Activated T-cell treated with anti-CD3 and anti-CD28 coated beads, Interleukin-2, amount 50 U/mL, for 24 hours (primary cell): Measurements from ENCODE around the gene ARL4A.
"Not testable (repeated sequence)": the region's sequence is repeated elsewhere in the genome, so short reads cannot be mapped to it uniquely, and the experiment has no call there.

Source experiments
- DNase-seq: peaks from one replicate; pipeline ENCODE4 v3.0.0-alpha.2; 2020
- H3K27ac Mint-ChIP-seq: 2 replicates; pipeline ENCODE4 v1.8.0; 2020; ENCODE audit warnings: mild to moderate bottlenecking, mixed read lengths
- H3K27me3 Mint-ChIP-seq: 2 replicates; pipeline ENCODE4 v1.8.0; 2020; ENCODE audit warnings: mixed read lengths
- H3K36me3 Mint-ChIP-seq: 2 replicates; pipeline ENCODE4 v1.8.0; 2020; ENCODE audit warnings: low read depth, mixed read lengths
- H3K4me1 Mint-ChIP-seq: 2 replicates; pipeline ENCODE4 v1.8.0; 2020; ENCODE audit warnings: low read depth, mixed read lengths
- H3K4me3 Mint-ChIP-seq: 2 replicates; pipeline ENCODE4 v1.8.0; 2020; ENCODE audit warnings: mild to moderate bottlenecking, moderate library complexity, mixed read lengths
- H3K9me3 Mint-ChIP-seq: 2 replicates; pipeline ENCODE4 v1.8.0; 2020; ENCODE audit warnings: mixed read lengths

The ARL4A gene

DNA sequence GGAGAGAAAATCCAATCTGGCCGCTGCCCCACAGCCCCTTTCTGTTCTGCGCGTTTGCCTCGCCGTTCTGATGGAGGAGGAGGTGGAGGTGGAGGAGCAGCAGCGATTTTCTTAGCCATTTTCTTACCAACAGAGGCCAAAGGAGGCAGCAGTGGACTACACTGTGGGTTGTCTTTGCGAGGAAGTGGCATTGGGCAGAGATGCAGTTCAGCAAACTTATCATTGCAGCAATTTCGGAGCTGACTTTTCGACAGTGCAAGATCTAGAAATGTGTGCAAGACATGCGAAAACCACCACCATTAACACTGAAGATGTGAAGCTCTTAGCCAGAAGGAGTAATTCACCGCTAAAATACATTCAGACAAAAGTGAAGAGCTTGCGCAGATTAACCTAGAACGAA, 1.9 kb upstream of the ARL4A start:
- Mint-ChIP-seq H3K36me3 (peaks cover 21% of the 10 kb centered on the region), H3K27ac (peak overlapping the region; percentile 31), H3K4me3 (peak overlapping the region; percentile 22), H3K4me1 (peaks cover 30% of the 10 kb centered on the region), H3K9me3 (no peaks in the 10 kb centered on the region), H3K27me3 (no peaks in the 10 kb centered on the region)
- peak; percentile 32 for DNase-seq

DNA sequence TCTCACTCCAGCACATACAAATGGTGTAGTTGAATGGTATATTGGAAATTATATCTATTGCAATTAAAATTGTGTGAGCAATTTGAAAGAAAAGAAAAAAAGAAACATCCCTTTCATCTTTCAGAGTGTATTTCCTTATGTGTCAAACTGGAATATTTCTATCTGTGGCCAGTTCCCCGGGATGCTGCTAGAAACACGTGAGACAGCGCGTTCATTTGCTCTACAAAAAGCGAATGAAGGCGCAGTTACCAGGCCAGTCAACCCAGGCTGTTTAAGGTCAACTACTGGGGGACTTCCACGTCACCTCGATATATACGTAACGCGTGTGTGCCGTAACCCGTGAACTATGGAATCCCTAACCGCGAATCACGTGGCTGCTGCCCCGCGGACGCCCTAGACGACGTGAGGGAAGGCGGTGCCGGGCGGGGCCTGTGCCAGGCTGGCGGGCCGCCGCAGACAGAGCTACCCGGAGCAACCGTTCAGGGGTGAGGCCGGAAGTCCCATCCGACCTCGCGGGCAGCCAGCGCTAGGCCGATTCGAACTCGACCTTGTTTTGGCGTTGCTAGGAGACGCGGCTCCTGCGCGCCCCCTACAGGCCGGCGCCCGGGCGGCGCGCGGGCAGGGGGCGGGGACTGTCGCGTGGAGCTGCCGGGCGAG, 1.1 kb upstream of the ARL4A start:
- H3K27ac Mint-ChIP-seq = peak overlapping the region; percentile 98
- peaks cover 21% of the 10 kb centered on the region for H3K36me3 Mint-ChIP-seq
- peak; percentile 99 for DNase-seq
- no peaks in the 10 kb centered on the region for H3K27me3 Mint-ChIP-seq
- H3K9me3 Mint-ChIP-seq = no peaks in the 10 kb centered on the region
- H3K4me1 Mint-ChIP-seq = peaks cover 30% of the 10 kb centered on the region
- H3K4me3 Mint-ChIP-seq = peak overlapping the region; percentile 87

DNA sequence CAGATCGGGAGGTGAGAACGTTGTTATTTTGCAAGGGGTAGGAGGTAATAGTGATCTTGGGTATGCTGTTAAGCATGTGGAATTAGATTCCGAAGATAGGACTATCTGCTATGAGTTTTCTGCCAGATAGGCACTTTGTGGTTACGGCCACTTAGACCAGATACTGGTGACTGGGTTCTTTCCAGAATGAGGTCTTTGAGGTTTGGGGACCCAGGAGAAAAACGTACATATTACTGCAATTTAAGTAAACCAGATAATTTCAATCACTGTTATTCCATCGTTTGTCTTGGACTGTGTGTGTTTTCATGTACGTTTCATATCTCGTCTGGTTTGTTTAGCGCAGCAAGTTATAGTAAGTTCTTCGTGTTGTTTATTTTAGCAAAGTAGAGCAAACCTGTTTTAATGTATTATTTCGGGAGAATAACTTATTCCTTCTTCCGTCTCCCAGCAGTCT, 312 bp downstream of the ARL4A start:
- peaks cover 21% of the 10 kb centered on the region for H3K36me3 Mint-ChIP-seq
- H3K4me3 Mint-ChIP-seq = peak overlapping the region; percentile 87
- H3K4me1 Mint-ChIP-seq = peaks cover 36% of the 10 kb centered on the region
- peak overlapping the region; percentile 98 for H3K27ac Mint-ChIP-seq
- no peaks in the 10 kb centered on the region for H3K27me3 Mint-ChIP-seq
- no peaks in the 10 kb centered on the region for H3K9me3 Mint-ChIP-seq
- DNase-seq = no peak

DNA sequence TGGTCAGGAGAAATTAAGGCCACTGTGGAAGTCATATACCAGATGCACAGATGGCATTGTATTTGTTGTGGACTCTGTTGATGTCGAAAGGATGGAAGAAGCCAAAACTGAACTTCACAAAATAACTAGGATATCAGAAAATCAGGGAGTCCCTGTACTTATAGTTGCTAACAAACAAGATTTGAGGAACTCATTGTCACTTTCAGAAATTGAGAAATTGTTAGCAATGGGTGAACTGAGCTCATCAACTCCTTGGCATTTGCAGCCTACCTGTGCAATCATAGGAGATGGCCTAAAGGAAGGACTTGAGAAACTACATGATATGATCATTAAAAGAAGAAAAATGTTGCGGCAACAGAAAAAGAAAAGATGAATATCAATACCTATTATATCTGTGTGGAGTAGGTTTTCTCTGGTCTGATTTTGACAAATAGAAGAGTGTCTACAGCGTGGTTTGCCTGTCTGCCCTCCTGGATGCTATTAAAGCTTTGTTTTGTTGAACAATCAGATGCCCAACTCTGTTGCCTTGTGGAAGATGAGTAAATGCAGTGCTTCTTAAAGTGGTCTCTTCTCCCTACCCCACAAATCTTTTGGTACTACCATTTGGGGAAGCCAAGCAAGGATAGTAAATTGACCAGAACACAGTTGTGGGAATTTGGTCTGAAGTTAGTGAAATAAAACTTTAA, 1.2 kb downstream of the ARL4A start:
- H3K27me3 Mint-ChIP-seq, DNase-seq, H3K9me3 Mint-ChIP-seq, H3K27ac Mint-ChIP-seq: not testable (repeated sequence)
- H3K36me3 Mint-ChIP-seq = peaks cover 21% of the 10 kb centered on the region
- peaks cover 41% of the 10 kb centered on the region for H3K4me1 Mint-ChIP-seq
- peak overlapping the region; percentile 87 for H3K4me3 Mint-ChIP-seq

DNA sequence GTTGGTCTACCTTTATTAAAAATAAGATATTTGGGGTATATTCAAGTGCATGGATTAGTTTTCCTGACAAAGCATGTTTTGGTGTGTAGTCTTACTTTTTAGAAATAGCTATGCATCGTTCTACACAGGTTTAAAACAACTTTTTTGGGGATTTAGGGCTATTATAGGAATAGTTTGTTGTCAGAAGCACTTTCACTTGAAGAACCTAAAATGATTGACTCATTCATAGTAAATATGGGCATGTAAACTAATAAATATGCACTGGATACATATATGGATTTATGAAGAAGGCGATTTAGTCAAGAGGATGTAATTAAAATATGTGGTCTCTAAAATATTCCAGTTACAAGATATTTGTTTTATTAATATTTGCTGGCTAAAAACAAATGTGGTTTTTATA, 2.0 kb downstream of the ARL4A start:
- Mint-ChIP-seq H3K27me3 (no peaks in the 10 kb centered on the region), H3K4me1 (peaks cover 45% of the 10 kb centered on the region), H3K9me3 (no peaks in the 10 kb centered on the region), H3K4me3 (no peak overlapping the region), H3K36me3 (peaks cover 21% of the 10 kb centered on the region), H3K27ac (no peak overlapping the region)
- no peak for DNase-seq

DNA sequence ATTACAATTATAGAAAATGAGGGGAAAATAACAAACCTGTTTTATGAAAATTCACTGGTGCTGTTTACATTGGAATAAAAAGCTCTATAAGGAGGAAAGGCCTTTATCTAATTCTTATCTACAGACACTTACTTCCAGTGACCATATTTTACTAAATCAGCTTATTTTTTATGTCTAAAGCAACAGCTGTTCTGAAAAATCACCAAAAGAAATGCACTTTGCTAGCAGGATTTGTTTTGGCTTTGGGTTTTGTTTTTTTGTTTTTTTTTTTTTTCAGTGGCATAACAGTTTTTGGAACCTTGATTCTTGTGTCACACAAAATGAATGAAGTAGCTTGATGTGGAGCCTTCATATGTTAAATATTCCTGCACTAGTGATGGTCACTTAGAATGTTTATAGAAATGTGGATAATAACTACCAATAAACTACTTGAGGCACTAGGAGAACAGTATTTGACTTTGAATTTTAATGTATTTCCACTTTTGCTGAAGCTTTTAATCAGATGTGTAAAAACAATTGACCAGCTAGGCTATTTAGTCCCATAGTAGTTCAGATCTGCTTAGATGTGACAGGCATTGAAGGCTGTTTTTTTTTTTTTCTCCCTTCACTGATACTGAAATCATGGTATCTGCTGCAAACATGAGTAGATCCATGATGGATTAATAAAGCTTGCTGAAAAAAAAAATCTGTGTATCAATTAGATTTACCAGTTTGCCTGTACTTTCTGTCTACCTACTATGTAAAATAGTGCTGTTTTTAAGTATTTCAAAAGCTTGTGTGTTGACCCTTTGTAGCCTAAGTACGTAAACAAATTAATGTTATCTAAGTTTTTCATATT, 2.8 kb downstream of the ARL4A start:
- DNase-seq = no peak
- peaks cover 21% of the 10 kb centered on the region for H3K36me3 Mint-ChIP-seq
- H3K9me3 Mint-ChIP-seq = no peaks in the 10 kb centered on the region
- H3K27me3 Mint-ChIP-seq = no peaks in the 10 kb centered on the region
- no peak overlapping the region for H3K27ac Mint-ChIP-seq
- H3K4me3 Mint-ChIP-seq = no peak overlapping the region
- peaks cover 50% of the 10 kb centered on the region for H3K4me1 Mint-ChIP-seq

DNA sequence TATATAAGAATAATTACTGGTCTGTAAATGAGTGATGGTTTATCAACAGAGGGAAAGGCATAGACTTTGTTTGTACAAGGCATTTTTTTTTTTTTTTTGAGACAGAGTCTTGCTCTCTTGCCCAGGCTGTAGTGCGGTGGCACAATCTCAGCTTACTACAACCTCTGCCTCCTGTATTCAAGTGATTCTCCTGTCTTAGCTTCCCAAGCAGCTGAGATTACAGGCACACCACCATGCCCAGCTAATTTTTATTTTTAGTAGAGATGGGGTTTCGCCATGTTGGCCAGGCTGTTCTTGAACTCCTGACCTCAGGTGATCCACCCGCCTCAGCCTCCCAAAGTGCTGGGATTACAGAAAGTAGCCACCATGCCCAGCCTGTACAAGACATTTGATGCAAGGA, 4.0 kb downstream of the ARL4A start:
- DNase-seq, H3K9me3 Mint-ChIP-seq, H3K27me3 Mint-ChIP-seq, H3K27ac Mint-ChIP-seq, H3K4me3 Mint-ChIP-seq: not testable (repeated sequence)
- peaks cover 44% of the 10 kb centered on the region for H3K4me1 Mint-ChIP-seq
- H3K36me3 Mint-ChIP-seq = peaks cover 21% of the 10 kb centered on the region

DNA sequence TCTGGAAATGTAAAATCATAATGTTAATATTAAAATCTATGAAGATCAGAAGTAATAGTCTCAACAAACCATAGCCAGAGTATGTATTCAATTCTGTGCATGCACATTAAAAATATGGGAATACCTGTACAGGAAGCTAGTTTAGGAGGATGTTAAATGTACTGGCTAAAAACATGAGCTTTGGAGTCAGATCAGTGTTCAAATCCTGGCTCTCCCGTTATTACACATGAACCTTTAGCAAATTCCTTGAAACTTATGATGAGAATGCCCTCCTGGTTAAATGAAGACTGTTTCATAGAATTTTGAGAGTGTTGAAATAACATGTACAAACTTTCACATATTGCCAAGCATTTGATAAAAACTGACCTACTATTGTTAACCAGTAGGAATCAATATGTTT, 4.6 kb downstream of the ARL4A start:
- H3K27ac Mint-ChIP-seq = no peak overlapping the region
- peaks cover 43% of the 10 kb centered on the region for H3K4me1 Mint-ChIP-seq

DNA sequence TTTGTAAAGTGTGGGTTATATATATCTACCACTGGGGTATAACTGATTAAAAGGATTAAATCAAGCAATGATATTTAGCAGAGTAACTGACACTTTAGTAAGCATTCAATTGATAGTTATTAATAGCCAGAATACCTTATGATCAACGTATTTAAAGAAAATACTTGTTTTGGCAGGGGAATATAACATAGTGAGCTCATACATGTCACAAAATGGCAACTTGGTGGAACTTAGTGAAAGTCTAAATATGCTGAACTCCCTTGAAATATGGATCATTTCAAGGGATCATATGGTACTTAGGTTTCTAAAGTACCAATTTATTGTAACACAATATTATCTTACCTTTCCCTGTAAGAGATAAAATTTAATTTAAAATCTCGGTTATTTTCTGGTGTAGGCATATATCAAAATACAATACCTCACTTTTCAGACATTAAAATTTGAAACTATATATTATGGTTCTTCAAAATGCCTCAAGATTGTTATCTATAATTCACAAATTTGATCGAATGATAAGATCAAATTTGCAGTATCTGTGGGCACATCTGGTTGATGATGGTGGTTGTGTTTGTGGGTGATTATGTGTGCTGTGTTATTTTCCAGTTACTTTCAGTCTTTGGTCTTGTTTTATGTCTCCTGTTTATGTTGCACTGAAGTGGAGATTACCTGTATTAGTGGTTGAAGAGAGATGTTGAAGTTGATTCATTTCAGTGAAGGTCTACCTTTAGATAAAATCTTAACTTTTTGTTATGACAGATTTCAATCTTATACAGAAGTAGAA, 5.2 kb downstream of the ARL4A start:
- Mint-ChIP-seq H3K36me3 (peaks cover 16% of the 10 kb centered on the region), H3K27ac (no peak overlapping the region), H3K9me3 (no peaks in the 10 kb centered on the region), H3K27me3 (no peaks in the 10 kb centered on the region), H3K4me1 (peaks cover 39% of the 10 kb centered on the region), H3K4me3 (no peak overlapping the region)
- no peak for DNase-seq

More for the DNA sequence above, 4.6 kb downstream of the ARL4A start:
- Mint-ChIP-seq H3K4me3 (no peak overlapping the region), H3K27me3 (no peaks in the 10 kb centered on the region), H3K9me3 (no peaks in the 10 kb centered on the region), H3K36me3 (peaks cover 19% of the 10 kb centered on the region)
- no peak for DNase-seq

DNA sequence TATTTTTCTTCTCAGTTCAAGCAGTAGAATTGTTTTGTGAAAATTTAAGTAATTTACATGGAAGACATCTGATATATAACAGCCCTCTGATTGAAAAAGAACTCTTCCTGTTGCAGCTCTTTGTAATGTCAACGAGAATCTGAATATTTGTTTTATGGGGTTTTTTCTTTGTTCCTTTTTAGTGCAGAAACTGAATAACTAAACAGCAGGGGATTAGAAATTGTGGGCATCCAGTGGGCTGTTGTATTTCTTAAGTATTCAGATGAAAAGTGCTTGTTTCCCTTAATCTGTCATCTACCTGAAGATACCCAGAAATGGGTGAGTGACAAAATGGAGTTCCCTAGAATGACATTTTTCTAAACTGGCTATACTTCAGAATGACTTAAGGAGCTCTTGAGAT, 7.4 kb downstream of the ARL4A start:
- no peak overlapping the region for H3K4me3 Mint-ChIP-seq
- no peaks in the 10 kb centered on the region for H3K9me3 Mint-ChIP-seq
- no peaks in the 10 kb centered on the region for H3K27me3 Mint-ChIP-seq
- DNase-seq = no peak
- H3K27ac Mint-ChIP-seq = no peak overlapping the region
- peaks cover 2% of the 10 kb centered on the region for H3K36me3 Mint-ChIP-seq
- peaks cover 24% of the 10 kb centered on the region for H3K4me1 Mint-ChIP-seq

DNA sequence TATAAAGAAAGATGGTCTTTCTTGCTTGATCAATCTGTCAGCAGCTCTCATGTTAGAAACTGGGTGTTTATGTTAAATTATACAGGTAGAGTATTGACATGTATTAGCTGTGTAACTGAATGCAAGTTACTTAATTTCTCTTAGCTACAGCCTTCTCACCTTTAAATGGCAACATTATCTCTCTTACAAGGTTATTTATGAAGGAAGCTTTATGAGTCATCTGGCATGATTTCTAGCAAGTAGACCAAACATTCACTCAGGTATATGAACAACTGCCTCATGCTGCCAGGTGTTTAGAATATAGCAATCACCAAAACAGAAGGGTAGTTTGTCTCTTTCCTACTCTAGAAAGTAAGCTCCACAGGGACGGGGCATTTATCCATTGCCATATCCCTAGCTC, 8.5 kb downstream of the ARL4A start:
- H3K4me1 Mint-ChIP-seq = peaks cover 23% of the 10 kb centered on the region
- no peaks in the 10 kb centered on the region for H3K27me3 Mint-ChIP-seq
- H3K4me3 Mint-ChIP-seq = no peak overlapping the region
- H3K36me3 Mint-ChIP-seq = no peaks in the 10 kb centered on the region
- no peak overlapping the region for H3K27ac Mint-ChIP-seq
- DNase-seq = no peak
- no peaks in the 10 kb centered on the region for H3K9me3 Mint-ChIP-seq

DNA sequence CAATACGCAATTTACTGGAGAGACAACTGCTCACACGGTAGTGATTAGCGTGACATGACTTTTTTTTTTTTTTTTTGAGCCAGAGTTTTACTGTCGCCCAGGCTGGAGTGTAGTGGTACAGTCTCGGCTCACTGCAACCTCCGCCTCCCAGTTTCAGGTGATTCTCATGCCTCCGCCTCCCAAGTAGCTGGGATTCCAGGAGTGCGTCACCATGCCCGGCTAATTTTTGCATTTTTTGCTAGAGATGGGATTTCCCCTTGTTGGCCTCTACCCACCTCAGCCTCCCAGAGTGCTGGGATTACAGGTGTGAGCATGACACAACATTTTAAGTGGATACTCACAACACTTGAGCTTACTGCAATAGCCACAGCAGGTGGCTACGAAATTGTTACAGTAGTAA, 11.9 kb downstream of the ARL4A start:
- no peak overlapping the region for H3K27ac Mint-ChIP-seq
- DNase-seq = no peak
- H3K27me3 Mint-ChIP-seq = no peaks in the 10 kb centered on the region

DNA sequence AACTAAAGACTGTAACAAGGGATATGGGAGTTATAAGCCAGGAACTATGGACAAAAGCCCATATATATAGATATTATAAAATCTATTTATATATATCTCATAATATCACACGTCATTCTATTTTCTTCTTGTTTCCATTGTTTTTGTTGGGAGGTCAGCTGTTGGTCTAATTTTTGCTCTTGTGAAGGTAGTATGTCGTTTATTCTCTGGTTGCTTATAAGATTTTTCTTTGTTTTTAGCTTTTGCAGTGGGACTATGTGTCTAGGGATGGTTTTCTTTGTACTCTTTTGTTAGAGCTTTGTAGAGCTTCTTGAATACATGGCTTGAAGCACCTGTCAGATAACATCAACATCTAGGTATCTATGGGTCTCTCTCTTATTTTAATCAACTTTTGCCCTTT, 14.0 kb downstream of the ARL4A start:
- H3K27me3 Mint-ChIP-seq = no peaks in the 10 kb centered on the region
- DNase-seq = no peak

More for the DNA sequence above, 11.9 kb downstream of the ARL4A start:
- H3K4me3 Mint-ChIP-seq = no peak overlapping the region
- peaks cover 6% of the 10 kb centered on the region for H3K9me3 Mint-ChIP-seq
- peaks cover 9% of the 10 kb centered on the region for H3K4me1 Mint-ChIP-seq
- H3K36me3 Mint-ChIP-seq = peaks cover 4% of the 10 kb centered on the region

DNA sequence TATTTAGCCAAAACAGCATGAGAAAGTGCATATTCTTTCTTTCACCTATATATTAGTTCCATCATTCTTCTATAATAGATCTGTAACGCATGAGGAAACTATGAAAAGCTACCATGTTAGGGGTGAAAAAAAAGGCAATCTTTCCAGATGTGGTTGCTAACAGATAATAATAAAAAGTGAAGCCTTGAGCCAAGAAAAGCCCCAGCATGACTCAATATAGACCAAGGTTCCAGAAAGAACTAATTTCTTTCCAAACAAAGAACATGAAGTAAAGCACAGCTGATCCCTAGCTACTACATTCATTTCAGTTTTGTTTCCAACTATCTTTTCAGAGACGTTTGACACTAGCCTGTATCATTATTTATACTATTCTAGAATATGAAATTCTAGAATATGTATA, 16.4 kb downstream of the ARL4A start:
- no peak overlapping the region for H3K27ac Mint-ChIP-seq

More for the DNA sequence above, 14.0 kb downstream of the ARL4A start:
- Mint-ChIP-seq H3K4me3 (no peak overlapping the region), H3K27ac (no peak overlapping the region), H3K9me3 (peaks cover 6% of the 10 kb centered on the region), H3K36me3 (peaks cover 4% of the 10 kb centered on the region), H3K4me1 (no peaks in the 10 kb centered on the region)

More for the DNA sequence above, 16.4 kb downstream of the ARL4A start:
- Mint-ChIP-seq H3K4me3 (no peak overlapping the region), H3K27me3 (no peaks in the 10 kb centered on the region), H3K9me3 (peaks cover 6% of the 10 kb centered on the region), H3K36me3 (peaks cover 4% of the 10 kb centered on the region), H3K4me1 (peaks cover 2% of the 10 kb centered on the region)
- DNase-seq = no peak
